WTC11 (cell line): Measurements from ENCODE around the gene NSDHL. TPM values are rescaled to one million over a fixed set of nuclear protein-coding genes. Genes with fewer than 3 reads are reported as not detected.

Experiments used
- ATAC-seq: fragments of 200-7000 bp; cut with Tn5 transposase; 2 replicates; pipeline ENCODE4 v1.10.0; 2021; ENCODE audit warnings: mild to moderate bottlenecking, moderate library complexity
- CTCF ChIA-PET: fragments of 300-600 bp; sonication (Branson Sonifier 250); formaldehyde crosslinking; loops from one replicate; lab custom pipeline; 2021; ENCODE audit warnings: antibody characterized with exemption; lab: Charles Lee
- POLR2A ChIA-PET: fragments of 350-600 bp; sonication (Branson Sonifier 250); formaldehyde crosslinking; loops from one replicate; lab custom pipeline; 2021; ENCODE audit warnings: antibody characterized with exemption; lab: Charles Lee
- DNase-seq: peaks from one replicate; pipeline ENCODE4 v3.0.0; 2021; ENCODE audit warnings: low spot score
- H3K27ac Mint-ChIP-seq: 2 replicates; pipeline ENCODE4 v1.8.0; 2021; ENCODE audit warnings: mixed read lengths
- H3K27me3 Mint-ChIP-seq: 2 replicates; pipeline ENCODE4 v1.8.0; 2021; ENCODE audit warnings: low read depth, mild to moderate bottlenecking, moderate library complexity, mixed read lengths
- H3K36me3 Mint-ChIP-seq: 2 replicates; pipeline ENCODE4 v1.8.0; 2021; ENCODE audit warnings: mixed read lengths
- H3K4me1 Mint-ChIP-seq: 2 replicates; pipeline ENCODE4 v1.8.0; 2022; ENCODE audit warnings: mixed read lengths
- H3K4me3 Mint-ChIP-seq: 2 replicates; pipeline ENCODE4 v1.8.0; 2021; ENCODE audit warnings: mild to moderate bottlenecking, moderate library complexity, mixed read lengths
- H3K9me3 Mint-ChIP-seq: 2 replicates; pipeline ENCODE4 v1.8.0; 2021; ENCODE audit warnings: mixed read lengths
- ELF4 ChIP-seq: sonication (generic); formaldehyde crosslinking; IDR thresholded peaks from 2 replicates; pipeline ENCODE4 v1.8.1; 2022; ENCODE audit warnings: low read depth, mild to moderate bottlenecking, moderate library complexity, missing genetic modification reagents
- OVOL2 ChIP-seq: fragments of 250-450 bp; sonication (Bioruptor Pico); IDR thresholded peaks from 2 replicates; pipeline ENCODE4 v1.9.0; 2021; ENCODE audit warnings: mild to moderate bottlenecking, borderline replicate concordance
- SOX15 ChIP-seq: fragments of 250-450 bp; sonication (Bioruptor Pico); IDR thresholded peaks from 2 replicates; pipeline ENCODE4 v1.9.0; 2021; ENCODE audit warnings: mild to moderate bottlenecking
- TEAD4 ChIP-seq: sonication (generic); formaldehyde crosslinking; IDR thresholded peaks from 2 replicates; pipeline ENCODE4 v1.8.0; 2022; ENCODE audit warnings: mild to moderate bottlenecking, missing genetic modification reagents
- ZNF138 ChIP-seq: sonication (generic); formaldehyde crosslinking; conservative IDR thresholded peaks from 2 replicates; pipeline ENCODE4 v1.8.1; 2022; ENCODE audit warnings: mild to moderate bottlenecking, moderate library complexity, missing genetic modification reagents
- ZNF232 ChIP-seq: sonication (generic); formaldehyde crosslinking; IDR thresholded peaks from 2 replicates; pipeline ENCODE4 v1.8.0; 2022; ENCODE audit warnings: mild to moderate bottlenecking, missing genetic modification reagents
- ZNF263 ChIP-seq: sonication (generic); formaldehyde crosslinking; IDR thresholded peaks from 2 replicates; pipeline ENCODE4 v1.8.1; 2022; ENCODE audit warnings: low read depth, mild to moderate bottlenecking, moderate library complexity, missing genetic modification reagents
- ZNF671 ChIP-seq: fragments of 250-450 bp; sonication (Bioruptor Pico); IDR thresholded peaks from 2 replicates; pipeline ENCODE4 v1.8.0; 2021; ENCODE audit warnings: mild to moderate bottlenecking
- total RNA-seq: library from RNA; stranded (reverse); gene quantifications from 3 replicates; pipeline ENCODE4 v1.2.3, GENCODE V29; 2021
- TF ChIP-seq, protein P1 (sequence below): sonication (generic); formaldehyde crosslinking; IDR thresholded peaks from 2 replicates; pipeline ENCODE4 v1.8.1; 2023; ENCODE audit warnings: mild to moderate bottlenecking, missing genetic modification reagents, borderline replicate concordance
- TF ChIP-seq, protein P2 (sequence below): sonication (generic); formaldehyde crosslinking; IDR thresholded peaks from 2 replicates; pipeline ENCODE4 v1.8.1; 2022; ENCODE audit warnings: missing genetic modification reagents, borderline replicate concordance
- TF ChIP-seq, protein P3 (sequence below): sonication (generic); formaldehyde crosslinking; IDR thresholded peaks from 2 replicates; pipeline ENCODE4 v1.8.0; 2023; ENCODE audit warnings: missing genetic modification reagents
- TF ChIP-seq, protein P4 (sequence below): sonication (generic); formaldehyde crosslinking; IDR thresholded peaks from 2 replicates; pipeline ENCODE4 v1.8.0; 2022; ENCODE audit warnings: mild to moderate bottlenecking, missing genetic modification reagents
- TF ChIP-seq, protein P5 (sequence below): fragments of 200-600 bp; IDR thresholded peaks from 2 replicates; pipeline ENCODE4 v1.8.0; 2022; ENCODE audit warnings: antibody characterized with exemption

NSDHL gene
- total RNA-seq, 1 experiment from 2014 or later: 22.5 TPM

DNA sequence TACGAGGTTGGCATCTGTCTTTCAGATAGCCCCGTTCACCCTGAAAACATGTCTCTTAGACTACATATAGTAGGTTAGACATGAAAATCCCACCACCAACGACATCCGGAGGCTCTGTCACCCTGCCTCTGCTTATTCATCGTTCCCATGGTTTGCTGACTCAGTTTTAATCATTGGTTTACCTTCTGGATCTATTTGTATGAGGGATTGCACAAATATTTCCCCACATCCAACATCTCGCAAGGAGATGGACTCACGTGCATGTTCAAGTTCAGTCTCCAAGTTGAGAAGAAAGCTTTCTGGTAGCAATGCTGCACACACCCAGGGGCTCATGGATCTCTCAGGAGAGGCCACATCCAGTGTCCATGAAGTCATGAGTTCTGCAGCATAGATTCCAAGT, 11.1 kb upstream of the NSDHL start (continued):
- TF ChIP-seq, protein P1, sequence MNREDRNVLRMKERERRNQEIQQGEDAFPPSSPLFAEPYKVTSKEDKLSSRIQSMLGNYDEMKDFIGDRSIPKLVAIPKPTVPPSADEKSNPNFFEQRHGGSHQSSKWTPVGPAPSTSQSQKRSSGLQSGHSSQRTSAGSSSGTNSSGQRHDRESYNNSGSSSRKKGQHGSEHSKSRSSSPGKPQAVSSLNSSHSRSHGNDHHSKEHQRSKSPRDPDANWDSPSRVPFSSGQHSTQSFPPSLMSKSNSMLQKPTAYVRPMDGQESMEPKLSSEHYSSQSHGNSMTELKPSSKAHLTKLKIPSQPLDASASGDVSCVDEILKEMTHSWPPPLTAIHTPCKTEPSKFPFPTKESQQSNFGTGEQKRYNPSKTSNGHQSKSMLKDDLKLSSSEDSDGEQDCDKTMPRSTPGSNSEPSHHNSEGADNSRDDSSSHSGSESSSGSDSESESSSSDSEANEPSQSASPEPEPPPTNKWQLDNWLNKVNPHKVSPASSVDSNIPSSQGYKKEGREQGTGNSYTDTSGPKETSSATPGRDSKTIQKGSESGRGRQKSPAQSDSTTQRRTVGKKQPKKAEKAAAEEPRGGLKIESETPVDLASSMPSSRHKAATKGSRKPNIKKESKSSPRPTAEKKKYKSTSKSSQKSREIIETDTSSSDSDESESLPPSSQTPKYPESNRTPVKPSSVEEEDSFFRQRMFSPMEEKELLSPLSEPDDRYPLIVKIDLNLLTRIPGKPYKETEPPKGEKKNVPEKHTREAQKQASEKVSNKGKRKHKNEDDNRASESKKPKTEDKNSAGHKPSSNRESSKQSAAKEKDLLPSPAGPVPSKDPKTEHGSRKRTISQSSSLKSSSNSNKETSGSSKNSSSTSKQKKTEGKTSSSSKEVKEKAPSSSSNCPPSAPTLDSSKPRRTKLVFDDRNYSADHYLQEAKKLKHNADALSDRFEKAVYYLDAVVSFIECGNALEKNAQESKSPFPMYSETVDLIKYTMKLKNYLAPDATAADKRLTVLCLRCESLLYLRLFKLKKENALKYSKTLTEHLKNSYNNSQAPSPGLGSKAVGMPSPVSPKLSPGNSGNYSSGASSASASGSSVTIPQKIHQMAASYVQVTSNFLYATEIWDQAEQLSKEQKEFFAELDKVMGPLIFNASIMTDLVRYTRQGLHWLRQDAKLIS: no peak
- TF ChIP-seq, protein P2, sequence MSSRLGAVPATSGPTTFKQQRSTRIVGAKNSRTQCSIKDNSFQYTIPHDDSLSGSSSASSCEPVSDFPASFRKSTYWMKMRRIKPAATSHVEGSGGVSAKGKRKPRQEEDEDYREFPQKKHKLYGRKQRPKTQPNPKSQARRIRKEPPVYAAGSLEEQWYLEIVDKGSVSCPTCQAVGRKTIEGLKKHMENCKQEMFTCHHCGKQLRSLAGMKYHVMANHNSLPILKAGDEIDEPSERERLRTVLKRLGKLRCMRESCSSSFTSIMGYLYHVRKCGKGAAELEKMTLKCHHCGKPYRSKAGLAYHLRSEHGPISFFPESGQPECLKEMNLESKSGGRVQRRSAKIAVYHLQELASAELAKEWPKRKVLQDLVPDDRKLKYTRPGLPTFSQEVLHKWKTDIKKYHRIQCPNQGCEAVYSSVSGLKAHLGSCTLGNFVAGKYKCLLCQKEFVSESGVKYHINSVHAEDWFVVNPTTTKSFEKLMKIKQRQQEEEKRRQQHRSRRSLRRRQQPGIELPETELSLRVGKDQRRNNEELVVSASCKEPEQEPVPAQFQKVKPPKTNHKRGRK (CRISPR knock-in tag): no peak
- no peak for TF ChIP-seq ZNF263 (CRISPR knock-in tag)
- no peak for TF ChIP-seq ZNF671
- no peak for TF ChIP-seq SOX15 (CRISPR knock-in tag)
- TF ChIP-seq ZNF232 (CRISPR knock-in tag): no peak
- TF ChIP-seq, protein P3, sequence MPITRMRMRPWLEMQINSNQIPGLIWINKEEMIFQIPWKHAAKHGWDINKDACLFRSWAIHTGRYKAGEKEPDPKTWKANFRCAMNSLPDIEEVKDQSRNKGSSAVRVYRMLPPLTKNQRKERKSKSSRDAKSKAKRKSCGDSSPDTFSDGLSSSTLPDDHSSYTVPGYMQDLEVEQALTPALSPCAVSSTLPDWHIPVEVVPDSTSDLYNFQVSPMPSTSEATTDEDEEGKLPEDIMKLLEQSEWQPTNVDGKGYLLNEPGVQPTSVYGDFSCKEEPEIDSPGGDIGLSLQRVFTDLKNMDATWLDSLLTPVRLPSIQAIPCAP (CRISPR knock-in tag): no peak
- TF ChIP-seq, protein P4, sequence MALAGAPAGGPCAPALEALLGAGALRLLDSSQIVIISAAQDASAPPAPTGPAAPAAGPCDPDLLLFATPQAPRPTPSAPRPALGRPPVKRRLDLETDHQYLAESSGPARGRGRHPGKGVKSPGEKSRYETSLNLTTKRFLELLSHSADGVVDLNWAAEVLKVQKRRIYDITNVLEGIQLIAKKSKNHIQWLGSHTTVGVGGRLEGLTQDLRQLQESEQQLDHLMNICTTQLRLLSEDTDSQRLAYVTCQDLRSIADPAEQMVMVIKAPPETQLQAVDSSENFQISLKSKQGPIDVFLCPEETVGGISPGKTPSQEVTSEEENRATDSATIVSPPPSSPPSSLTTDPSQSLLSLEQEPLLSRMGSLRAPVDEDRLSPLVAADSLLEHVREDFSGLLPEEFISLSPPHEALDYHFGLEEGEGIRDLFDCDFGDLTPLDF (CRISPR knock-in tag): no peak
- no peak for TF ChIP-seq OVOL2 (CRISPR knock-in tag)
- no peak for TF ChIP-seq TEAD4 (CRISPR knock-in tag)
- TF ChIP-seq ZNF138: no peak

DNA sequence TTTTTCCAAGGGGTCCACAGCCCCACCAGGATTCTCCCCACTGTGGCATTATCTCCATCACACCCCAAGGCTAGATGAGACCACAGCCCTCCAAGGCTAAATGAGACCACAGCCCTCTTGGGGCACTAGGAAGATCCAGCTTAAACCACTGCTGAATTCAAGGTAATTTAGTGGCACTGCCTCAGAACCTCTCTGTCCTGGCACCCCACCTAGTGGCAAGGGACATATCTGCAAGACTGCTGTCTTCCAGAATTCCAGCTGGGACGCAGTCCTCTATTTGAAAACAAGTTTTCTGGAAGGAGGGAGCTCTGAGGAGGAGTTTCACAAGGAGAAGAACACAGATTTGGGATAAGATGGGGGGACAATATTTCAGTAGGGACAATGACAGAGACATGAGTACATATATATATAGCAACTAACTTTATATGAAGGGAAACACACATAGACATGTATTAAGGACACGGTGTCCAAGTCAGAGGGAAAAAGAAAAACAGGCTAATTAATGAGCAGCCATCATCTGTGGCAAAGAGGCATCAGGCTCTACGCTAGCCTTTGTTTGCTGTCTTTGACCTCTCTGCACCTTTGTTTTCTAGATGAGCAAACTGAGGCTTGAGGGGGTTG, 9.6 kb upstream of the NSDHL start:
- no peaks in the 10 kb centered on the region for H3K9me3 Mint-ChIP-seq
- CTCF ChIA-PET: interaction anchor here (0.6 to 2.1 kb wide), 27 partner anchors 9 to 1110 kb away, joined by 3 to 65 read pairs (median 5); partner anchors contain the start of genes CETN2 and NSDHL
- POLR2A ChIA-PET: no interaction called here
- H3K36me3 Mint-ChIP-seq: no peaks in the 10 kb centered on the region
- no peak overlapping the region for H3K4me3 Mint-ChIP-seq
- H3K27me3 Mint-ChIP-seq: peaks cover 3% of the 10 kb centered on the region
- DNase-seq (peak; percentile 65), ATAC-seq (peak; percentile 85)
- H3K4me1 Mint-ChIP-seq: peaks cover 10% of the 10 kb centered on the region
- TF ChIP-seq, protein P5, sequence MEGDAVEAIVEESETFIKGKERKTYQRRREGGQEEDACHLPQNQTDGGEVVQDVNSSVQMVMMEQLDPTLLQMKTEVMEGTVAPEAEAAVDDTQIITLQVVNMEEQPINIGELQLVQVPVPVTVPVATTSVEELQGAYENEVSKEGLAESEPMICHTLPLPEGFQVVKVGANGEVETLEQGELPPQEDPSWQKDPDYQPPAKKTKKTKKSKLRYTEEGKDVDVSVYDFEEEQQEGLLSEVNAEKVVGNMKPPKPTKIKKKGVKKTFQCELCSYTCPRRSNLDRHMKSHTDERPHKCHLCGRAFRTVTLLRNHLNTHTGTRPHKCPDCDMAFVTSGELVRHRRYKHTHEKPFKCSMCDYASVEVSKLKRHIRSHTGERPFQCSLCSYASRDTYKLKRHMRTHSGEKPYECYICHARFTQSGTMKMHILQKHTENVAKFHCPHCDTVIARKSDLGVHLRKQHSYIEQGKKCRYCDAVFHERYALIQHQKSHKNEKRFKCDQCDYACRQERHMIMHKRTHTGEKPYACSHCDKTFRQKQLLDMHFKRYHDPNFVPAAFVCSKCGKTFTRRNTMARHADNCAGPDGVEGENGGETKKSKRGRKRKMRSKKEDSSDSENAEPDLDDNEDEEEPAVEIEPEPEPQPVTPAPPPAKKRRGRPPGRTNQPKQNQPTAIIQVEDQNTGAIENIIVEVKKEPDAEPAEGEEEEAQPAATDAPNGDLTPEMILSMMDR: peak; percentile 31; the same call in 1 of the 2 replicates
- no peak for TF ChIP-seq ELF4 (CRISPR knock-in tag)
- H3K27ac Mint-ChIP-seq: no peak overlapping the region
